GM18508 (cell line): ENCODE results near the gene WNK2.

Experiments used
- ATAC-seq: cut with Tn5 transposase; IDR thresholded peaks from one replicate; pipeline ENCODE4 v1.9.1; 2021; ENCODE audit warnings: moderate number of reproducible peaks; ENCODE audit not compliant: insufficient read depth, unreplicated experiment

Gene WNK2

DNA sequence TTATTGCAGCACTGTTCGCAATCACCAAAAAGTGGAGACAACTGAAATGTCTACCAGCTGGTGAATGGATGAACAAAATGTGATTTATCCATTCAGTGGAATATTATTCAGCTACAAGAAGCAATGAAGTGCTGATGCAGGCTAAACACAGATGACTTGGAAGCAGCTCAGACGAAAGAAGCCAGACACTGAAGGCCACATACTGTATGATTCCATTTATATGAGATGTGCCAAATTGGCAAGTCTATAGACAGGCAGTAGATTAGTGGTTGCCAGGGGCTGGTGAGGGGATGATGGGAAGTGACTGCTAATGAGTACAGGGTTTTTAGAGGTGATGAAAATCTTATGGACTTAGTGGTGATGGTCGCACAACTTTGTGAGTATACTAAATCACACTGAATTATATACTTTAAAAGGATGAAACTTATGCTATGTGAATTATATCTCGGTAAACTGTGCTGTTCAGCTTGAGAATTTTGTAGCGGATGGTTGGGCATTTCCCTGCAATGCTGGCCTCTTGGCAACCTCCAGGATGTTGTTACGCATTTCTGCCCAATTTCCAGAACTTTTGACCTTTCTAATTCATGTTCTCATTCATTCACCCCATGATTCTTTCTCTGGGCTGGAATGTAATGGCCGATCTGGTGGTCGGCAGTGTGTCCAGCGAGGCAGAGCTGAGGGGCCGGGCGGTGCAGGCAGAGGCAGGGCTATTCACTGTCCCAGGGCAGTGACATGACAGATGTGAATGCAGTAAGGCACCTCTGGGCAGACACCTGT lies 22.0 kb upstream of the WNK2 start:
- no peak for ATAC-seq

DNA sequence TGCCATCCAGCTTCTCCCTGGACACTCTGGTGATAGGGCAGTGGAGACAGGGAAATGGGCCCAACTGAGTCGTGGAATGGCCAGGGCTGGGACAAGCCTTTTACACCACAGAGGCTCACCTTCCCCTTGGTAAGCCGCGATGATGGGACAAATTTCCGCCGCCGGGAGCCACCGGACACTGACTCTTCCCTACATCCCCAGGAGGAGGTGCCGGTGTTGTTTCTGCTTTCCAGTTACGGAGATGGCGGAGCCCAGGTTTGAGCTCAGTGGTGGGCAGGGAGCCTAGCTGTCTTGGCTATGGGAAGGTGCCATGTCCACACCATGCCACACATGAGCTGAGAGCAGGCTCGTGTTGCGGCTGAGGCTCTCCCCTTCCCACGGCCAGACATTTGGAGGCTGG lies 19.9 kb upstream of the WNK2 start:
- ATAC-seq, result no peak

DNA sequence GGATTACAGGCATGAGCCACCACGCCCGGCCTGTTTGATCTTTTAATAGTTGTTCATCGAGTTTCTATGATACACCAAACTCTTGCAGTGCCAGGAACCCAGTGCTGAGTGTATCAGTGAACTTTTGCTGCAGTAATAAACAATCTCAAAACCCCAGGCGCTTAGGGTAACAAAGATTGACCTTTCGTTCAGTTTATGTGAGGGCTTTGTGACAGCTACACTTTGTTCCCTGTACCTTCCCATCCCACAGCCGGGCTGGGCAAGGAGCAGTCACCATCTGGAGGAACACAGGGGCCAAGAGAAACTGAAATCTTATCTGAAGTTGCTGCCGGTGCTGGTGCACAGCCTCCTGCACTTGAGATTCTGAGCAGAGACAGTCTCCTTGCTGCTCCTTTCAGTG lies 17.2 kb upstream of the WNK2 start:
- no peak for ATAC-seq

DNA sequence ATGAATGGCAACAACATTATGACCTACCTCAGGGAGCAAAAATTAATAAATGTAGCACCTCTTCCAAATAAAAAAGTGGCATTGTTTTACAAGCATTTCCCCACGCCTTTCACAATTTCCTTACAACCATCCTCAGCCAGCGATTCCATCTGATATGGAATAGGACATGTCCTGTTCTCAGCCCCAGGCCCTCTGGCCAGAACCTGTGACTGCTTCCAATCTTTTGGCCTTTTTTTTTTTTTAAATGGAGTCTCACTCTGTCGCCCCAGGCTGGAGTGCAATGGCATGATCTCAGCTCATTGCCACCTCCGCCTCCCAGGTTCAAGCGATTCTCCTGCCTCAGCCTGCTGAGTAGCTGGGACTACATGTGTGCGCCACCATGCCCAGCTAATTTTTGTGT lies 16.8 kb upstream of the WNK2 start:
- ATAC-seq, result no peak

DNA sequence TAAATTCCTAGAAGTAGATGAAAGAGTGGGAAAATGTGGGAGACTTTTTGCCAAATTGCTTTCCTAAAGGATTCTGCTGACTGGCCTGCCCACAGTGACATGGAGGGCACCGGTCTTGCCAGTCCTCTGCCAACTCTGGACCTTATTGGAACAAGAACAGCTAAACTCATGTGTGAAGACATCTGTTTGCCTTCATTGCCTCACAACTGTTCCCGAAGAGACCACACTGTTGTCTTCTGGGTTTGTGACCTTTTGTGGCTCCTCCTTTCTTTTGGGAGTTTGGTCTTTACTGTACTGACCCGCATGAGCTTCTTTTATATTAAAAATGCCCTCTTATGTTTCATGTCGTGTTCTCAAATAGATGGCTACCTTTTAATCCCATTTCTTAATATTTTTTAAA lies 16.1 kb upstream of the WNK2 start:
- ATAC-seq, result no peak

DNA sequence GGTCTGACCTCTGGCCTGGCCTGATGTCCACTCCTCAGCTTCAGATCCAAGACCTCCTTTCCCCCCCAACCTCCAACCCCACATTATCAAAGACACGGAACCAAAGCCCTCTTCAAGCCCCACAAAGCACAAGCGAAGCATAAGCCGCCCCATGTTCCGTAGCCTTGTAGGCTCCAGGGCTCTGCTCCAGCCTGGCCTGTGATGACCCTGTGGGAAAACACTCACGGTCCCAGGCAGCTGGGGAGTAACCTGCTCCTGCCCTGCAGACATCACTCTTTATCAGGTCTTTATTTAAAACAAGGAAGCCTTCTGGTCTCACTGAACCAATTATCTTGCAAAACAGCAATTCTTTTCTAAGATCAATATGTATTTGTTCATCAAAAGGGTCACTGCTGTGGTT lies 15.4 kb upstream of the WNK2 start:
- no peak for ATAC-seq

DNA sequence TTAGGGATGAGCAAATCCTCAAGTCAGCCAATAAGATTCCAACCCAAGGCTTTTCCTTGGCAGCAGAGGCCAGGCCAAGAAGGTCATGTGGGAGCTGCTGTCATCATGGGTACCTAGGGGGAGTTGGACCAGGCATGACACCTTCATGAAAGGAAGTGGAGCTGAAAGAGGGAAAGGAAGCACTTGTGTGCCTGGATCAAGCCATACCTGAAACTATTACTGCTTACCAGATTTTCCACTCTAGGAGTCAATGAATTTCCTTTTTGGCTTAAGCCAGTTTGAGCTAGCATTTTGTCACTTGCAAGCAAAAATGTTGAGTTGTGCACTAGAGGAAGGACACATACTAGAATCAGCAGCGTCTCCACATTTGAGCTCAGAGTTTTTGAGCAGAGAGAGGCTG lies 14.5 kb upstream of the WNK2 start:
- ATAC-seq, result no peak

DNA sequence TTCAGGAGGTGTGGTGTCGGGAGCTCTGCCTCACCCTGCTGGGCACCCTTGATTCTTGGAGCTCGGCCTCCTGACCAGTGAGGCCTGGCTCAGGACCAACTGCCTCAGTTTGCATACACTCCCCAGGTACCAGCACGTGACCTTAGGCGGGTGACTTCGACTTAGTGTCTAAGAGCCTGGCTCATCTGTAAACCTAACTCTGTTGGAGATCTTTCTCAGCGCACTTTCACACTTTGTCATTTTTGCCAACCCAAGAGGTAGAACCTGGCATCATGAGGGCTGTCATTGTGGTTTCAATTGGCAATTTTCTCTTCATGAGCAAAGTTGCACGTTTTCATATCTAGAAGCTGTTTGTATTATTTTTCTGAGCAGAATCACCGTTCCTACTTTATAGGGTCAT lies 13.4 kb upstream of the WNK2 start:
- no peak for ATAC-seq

DNA sequence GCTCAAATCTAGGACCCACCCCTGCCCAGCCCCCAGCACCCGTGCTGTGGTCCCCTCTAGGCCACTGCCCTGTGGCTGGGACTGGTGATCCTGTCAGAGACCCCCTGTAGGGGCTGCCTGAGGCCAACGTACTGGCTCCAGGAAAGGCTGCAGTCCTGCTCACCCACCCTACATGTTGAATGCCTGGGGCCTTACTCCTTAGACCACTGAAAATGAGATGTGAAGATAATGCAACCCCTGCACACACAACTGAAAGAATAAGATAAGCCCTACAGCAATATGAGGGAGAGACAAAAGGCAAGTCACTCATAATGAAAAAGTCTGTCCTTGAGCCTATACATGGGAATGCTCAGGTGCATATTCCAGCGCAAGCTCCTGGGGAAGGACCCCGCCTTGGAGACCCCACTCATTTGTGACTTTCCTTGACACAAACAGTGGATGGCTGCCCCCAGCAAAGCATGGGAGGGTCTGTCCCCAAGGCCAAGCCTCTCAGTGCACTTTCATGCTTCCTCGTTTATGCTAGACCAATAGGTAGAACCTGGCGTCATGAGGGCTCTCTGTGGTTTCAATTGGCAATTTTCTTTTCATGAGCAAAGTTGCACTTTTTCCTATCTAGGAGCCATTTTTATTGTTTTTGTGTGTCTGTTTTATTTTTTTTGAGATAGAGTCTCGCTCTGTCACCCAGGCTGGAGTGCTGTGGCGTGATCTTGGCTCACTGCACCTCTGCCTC lies 12.5 kb upstream of the WNK2 start:
- ATAC-seq, result no peak

DNA sequence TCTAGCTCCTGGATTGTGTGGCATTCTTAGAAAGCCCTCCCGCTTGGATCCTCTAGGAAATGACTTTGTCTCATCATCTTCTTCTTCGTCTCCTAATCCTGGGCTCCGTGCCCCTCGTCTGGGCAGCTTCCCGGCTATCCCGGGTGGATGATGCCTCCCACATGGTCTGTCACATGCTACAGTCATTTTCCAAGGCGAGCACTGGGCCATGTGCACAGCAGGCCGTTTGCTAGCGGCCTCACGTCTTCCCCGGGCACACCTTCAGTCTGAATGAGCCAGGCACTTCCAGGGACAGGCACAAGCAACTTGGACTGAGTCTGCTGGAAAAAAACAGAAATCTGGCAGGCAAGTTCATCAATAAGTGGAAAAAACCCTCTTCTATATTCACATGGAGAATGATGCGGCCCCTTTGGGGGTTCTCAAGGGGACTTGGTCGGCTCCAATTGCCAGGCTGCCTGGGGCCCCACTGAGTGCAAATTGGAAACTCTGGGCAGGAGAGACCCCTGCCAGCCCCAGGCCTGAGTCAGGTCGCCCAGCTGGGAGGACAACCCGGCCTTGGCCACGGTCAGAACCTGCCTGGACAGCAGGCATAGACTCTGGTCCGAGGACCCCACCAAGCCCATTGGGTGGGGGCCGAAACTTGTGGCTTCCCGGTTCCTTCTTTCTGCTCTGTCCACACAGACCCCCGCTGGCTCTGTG lies 11.1 kb upstream of the WNK2 start:
- no peak for ATAC-seq

DNA sequence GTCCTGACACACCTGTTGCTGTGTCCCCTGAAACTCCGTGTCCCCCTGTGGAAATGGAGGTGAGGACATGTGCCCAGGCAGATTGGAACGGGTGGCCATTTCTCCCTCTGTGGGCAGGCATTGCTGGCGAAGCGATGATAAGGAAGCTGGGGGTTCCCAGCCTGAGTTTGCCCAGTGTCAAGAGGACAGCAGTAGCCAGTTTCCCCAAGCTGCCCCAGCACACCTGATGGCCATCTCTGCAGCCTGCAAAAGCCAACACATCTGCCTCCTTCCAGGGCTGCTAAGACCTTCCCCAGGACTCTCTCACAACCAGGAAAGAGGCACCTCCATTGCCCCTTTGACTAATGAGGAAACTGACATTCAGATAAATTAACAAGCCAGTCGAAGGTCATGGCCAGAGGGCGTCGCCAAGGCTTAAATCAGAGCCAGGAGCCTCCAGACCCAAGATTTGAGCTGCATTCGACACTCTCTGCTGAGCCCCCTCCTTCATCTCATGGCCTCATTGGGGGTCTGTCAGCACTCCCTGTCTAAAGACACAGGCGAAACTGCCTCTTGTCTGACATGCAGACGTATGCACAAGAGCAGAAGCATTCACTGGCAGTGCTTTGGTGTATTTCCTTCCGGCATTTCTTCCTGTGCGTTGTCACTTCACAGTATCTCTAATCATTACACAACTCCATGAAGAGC lies 10.4 kb upstream of the WNK2 start:
- ATAC-seq, result no peak

DNA sequence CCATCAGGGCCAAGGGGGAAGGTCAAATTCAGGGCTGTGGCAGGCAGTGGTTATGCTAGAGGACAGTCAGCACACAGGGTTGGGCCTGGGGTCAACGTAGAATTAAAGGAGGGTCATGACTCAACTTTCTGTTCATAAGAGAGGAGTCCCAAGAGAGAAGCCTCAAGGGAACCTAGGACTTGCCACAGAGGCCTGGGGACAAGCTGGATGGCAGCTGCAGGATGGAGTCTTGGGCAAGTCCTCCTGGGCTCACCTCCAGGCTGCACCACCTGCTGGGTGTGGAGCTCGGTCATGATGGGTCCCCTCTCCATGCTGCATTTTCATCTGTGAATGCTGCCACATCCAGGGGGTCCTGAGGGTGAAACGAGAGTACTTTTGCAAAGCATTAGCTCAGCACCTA lies 9.0 kb upstream of the WNK2 start:
- ATAC-seq, result no peak

DNA sequence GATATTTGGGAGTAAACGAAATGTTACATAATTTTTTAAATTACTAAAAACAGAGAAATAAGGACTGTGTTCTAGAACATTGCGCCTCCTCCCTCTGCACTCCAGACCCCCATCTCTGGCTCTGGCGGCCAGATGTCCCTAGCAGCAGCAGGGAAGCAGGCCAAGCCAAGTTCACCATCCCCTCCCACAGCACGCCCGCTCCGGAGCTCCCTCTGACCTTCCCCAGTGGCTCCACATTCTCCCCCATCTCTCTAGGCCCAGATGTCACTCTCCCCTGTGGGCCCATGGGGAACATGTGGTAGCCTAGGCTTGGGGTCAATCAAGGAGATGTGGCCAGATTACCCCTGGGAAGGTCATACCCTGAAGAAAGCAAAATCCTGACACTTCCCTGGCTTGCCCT lies 6.3 kb upstream of the WNK2 start:
- ATAC-seq, result no peak

DNA sequence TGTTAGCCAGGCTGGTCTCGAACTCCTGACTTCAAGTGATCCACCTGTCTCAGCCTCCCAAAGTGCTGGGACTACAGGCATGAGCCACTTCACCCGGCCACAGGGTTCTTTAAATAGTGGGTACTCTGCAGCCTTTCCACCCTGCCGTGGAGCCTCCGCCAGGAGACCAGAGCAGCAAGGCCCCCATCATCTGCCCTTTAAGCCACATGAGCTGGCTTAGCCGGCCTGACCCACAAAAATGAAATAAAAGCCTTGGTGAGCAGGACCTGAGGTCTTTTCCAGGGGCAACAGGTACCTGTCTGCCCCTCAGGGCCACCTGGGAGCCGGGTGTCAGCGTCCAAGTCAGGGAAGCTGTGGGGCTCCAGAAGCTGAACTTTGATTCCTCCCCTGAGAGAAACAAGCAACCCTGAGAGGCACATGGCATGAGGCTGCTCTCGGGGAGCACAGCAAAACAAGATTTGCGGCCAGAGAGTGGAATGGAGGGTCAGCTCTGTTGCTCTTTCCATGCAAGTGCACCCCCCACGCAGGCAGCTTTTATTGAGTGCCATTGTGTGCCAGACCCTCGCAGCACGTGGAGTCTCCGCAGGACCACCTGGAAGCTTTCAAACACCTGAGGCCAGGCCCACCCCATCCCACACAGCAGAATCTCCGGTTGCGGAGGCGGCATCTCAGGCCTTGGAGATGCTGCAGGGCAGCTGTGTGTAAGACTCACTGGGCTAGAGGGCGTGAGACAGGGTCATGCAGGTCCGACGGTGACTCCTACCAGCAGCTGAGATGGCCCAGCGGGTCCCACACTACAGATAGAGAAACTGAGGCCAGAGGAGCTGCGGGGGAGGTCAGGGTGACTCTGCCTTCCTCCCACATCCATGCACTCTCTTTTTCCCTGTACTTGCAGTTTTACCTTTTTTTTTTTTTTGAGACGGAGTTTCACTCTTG lies 4.8 kb upstream of the WNK2 start:
- ATAC-seq, result no peak

DNA sequence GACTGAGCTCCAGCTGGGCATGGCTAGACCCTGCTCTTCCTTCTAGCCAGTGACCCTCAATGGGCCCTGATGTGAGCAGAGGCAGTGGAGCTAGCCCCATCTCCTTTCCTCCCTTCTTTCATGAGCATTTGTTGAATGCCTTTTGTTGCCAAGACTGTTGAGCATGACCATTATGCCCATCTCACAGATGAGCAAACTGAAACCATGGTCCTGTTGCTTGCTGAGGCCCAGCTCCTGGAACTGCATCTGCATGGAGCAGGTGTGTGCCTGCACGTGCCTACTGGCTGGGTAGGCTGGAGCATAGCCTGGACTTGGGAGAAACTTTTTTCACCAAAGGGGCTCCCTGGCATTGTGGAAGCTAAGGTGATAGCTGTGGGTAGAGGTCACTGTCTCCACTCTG lies 3.0 kb upstream of the WNK2 start:
- ATAC-seq, result no peak

DNA sequence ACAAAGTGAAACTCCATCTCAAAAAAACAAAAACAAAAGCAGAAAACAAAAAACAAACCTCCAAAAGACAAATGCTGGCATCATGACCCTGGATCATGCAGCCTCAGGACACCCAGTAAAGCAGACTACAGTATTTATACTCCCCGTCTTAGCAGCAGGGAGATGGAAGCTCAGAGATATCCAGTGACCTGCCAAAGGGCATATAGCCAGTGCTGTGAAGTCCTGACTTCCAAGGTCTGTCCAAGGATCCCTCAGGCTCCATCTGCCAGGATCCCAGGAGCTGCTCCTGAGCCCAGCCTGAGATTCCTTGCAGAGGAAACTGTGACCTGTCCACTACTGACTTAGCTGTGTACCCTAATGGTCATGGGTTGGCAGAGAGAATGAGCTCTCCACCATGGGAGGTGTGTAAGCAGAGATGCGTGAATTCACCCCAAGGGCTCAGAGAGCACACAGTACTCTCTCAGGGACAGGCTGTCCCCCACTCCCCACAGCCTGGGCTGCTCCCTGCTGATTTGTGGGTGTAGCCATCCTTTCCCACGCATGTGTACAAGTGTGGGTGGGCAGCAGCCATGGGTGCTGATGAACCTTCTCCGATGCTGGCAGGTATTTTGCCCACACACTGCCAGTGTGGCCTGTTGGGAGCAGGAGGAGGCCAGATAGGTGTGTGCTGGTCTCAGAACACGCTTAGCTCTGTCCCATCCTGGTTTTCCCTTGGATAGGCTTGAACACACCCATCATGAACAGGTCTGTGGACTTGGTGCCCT lies 2.1 kb upstream of the WNK2 start:
- no peak for ATAC-seq

DNA sequence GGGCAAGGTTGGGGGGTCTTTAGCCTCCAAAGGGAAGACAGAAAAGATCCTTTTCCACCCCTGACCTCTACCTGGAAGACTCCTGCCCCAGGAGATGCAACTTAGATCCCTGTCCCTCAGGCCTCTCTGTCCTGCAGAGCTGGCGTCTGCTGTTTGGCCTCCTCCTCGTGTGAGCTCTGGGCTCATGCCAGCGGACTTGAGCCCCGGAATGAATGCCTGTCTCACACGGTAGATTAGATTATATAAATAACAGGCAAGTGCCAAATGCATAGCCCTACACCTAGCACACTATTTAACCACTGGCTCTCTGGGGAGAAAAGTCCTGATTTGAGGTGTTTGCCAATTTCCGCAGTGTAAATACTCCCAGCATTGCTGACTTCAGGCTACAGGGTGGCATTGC lies 1.4 kb upstream of the WNK2 start:
- ATAC-seq, result no peak

DNA sequence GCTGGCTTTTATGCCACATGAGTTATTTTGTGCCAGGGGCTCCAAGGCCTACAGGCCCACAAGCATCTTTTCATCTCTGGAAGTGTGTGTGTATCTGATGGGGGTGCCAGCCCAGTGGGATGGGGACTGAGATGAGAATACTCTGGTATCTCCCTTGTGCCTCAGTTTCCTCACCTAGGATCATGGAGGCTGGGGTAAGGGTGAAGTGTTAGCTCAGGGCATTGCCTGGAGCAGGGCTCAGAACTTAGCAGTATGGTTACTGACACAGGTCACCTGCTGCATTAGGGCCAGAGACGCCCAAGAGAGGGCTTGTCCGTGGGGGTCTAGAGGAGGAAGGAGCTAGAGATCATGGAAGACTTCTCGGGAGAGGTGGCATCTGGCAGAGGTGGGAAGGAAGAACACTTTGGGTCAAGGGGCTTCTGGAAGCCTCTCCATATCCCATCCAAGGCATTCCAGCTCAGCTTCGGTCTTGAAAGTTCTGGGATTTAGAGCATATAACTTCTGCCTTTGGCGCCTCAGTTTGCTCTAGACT lies 742 bp upstream of the WNK2 start:
- ATAC-seq, result no peak
